K562 (cell line): ENCODE measurements around the gene COL1A2.

Experiments used
- CTCF ChIP-seq, 3 experiments: IDR thresholded peaks in 2 of 3; conservative IDR thresholded peaks in 1 of 3; 2 replicates each; pipeline ENCODE4 v1.5.1; 2011 to 2012; ENCODE audit warnings: low read length in 3 of 3, mild to moderate bottlenecking in 3 of 3, control low read depth in 2 of 3, improper control_type of control experiment in 1 of 3, inconsistent platforms in 1 of 3, low read depth in 1 of 3, mixed read lengths in 1 of 3, moderate library complexity in 1 of 3; ENCODE audit not compliant: insufficient read depth in 2 of 3
- DACH1 ChIP-seq: fragments of 450-650 bp; IDR thresholded peaks from 2 replicates; pipeline ENCODE4 v1.6.1; 2018; ENCODE audit not compliant: partially characterized antibody
- HNRNPUL1 ChIP-seq: fragments of 200-400 bp; formaldehyde crosslinking; IDR thresholded peaks from 2 replicates; pipeline ENCODE4 v1.6.1; 2017; ENCODE audit warnings: low read length
- KDM2B ChIP-seq: fragments of 250-450 bp; sonication (Bioruptor Pico); IDR thresholded peaks from 2 replicates; pipeline ENCODE4 v1.8.0; 2021; ENCODE audit warnings: mild to moderate bottlenecking, moderate library complexity
- MTA3 ChIP-seq: fragments of 450-650 bp; formaldehyde crosslinking; IDR thresholded peaks from 2 replicates; pipeline ENCODE4 v1.6.1; 2017; ENCODE audit warnings: mild to moderate bottlenecking, borderline replicate concordance
- PHF8 ChIP-seq: fragments of 200-600 bp; sonication (generic); IDR thresholded peaks from 2 replicates; pipeline ENCODE4 v1.6.1; 2012; ENCODE audit warnings: mixed run types, mild to moderate bottlenecking, inconsistent platforms, low read length, moderate library complexity, borderline replicate concordance
- YY1 ChIP-seq, 3 experiments: IDR thresholded peaks; 2 replicates each; pipeline ENCODE4 v1.6.1; 2011; ENCODE audit warnings: low read length in 2 of 3, mild to moderate bottlenecking in 2 of 3, moderate library complexity in 2 of 3, borderline replicate concordance in 1 of 3, control low read depth in 1 of 3, low read depth in 1 of 3; ENCODE audit not compliant: insufficient read depth in 3 of 3, insufficient replicate concordance in 2 of 3, control insufficient read depth in 1 of 3, insufficient read length in 1 of 3; ENCODE audit errors: extremely low read depth in 1 of 3

GRCh38 chr7:94458041-94458440 is 63.3 kb downstream of the COL1A2 start:
- no peak for TF ChIP-seq KDM2B (CRISPR knock-in tag)
- no peak for TF ChIP-seq CTCF (IDR thresholded peaks at IDR 0.05 in 2 of 3, conservative IDR thresholded peaks at IDR 0.05 in 1 of 3; ENCODE audit: insufficient read depth in 2 of 3, low read depth in 1 of 3, low read length in 3 of 3)
- no peak for TF ChIP-seq YY1 (IDR thresholded peaks at IDR 0.05; ENCODE audit: borderline replicate concordance in 1 of 3, control insufficient read depth in 1 of 3, extremely low read depth in 1 of 3, insufficient read depth in 3 of 3, insufficient read length in 1 of 3, insufficient replicate concordance in 2 of 3, low read depth in 1 of 3, low read length in 2 of 3)
- TF ChIP-seq MTA3, result no peak
- TF ChIP-seq PHF8, result no peak
- TF ChIP-seq DACH1, result no peak
- no peak for TF ChIP-seq HNRNPUL1
